WTC11 (cell line): ENCODE data around the gene HECW1. TPM values are rescaled to one million over a fixed set of nuclear protein-coding genes. Genes with fewer than 3 reads are reported as not detected.

Source experiments
- ATAC-seq: fragments of 200-7000 bp; cut with Tn5 transposase; 2 replicates; pipeline ENCODE4 v1.10.0; 2021; ENCODE audit warnings: mild to moderate bottlenecking, moderate library complexity
- CTCF ChIA-PET: fragments of 300-600 bp; sonication (Branson Sonifier 250); formaldehyde crosslinking; loops from one replicate; lab custom pipeline; 2021; ENCODE audit warnings: antibody characterized with exemption; lab: Charles Lee
- POLR2A ChIA-PET: fragments of 350-600 bp; sonication (Branson Sonifier 250); formaldehyde crosslinking; loops from one replicate; lab custom pipeline; 2021; ENCODE audit warnings: antibody characterized with exemption; lab: Charles Lee
- DNase-seq: peaks from one replicate; pipeline ENCODE4 v3.0.0; 2021; ENCODE audit warnings: low spot score
- H3K27ac Mint-ChIP-seq: 2 replicates; pipeline ENCODE4 v1.8.0; 2021; ENCODE audit warnings: mixed read lengths
- H3K27me3 Mint-ChIP-seq: 2 replicates; pipeline ENCODE4 v1.8.0; 2021; ENCODE audit warnings: low read depth, mild to moderate bottlenecking, moderate library complexity, mixed read lengths
- H3K36me3 Mint-ChIP-seq: 2 replicates; pipeline ENCODE4 v1.8.0; 2021; ENCODE audit warnings: mixed read lengths
- H3K4me1 Mint-ChIP-seq: 2 replicates; pipeline ENCODE4 v1.8.0; 2022; ENCODE audit warnings: mixed read lengths
- H3K4me3 Mint-ChIP-seq: 2 replicates; pipeline ENCODE4 v1.8.0; 2021; ENCODE audit warnings: mild to moderate bottlenecking, moderate library complexity, mixed read lengths
- H3K9me3 Mint-ChIP-seq: 2 replicates; pipeline ENCODE4 v1.8.0; 2021; ENCODE audit warnings: mixed read lengths
- ATF3 ChIP-seq: sonication (generic); formaldehyde crosslinking; conservative IDR thresholded peaks from 2 replicates; pipeline ENCODE4 v1.8.1; 2022; ENCODE audit warnings: mild to moderate bottlenecking, missing genetic modification reagents
- CREB1 ChIP-seq: sonication (generic); formaldehyde crosslinking; IDR thresholded peaks from 2 replicates; pipeline ENCODE4 v1.8.0; 2023; ENCODE audit warnings: mild to moderate bottlenecking, missing genetic modification reagents
- CREM ChIP-seq: sonication (generic); formaldehyde crosslinking; IDR thresholded peaks from 2 replicates; pipeline ENCODE4 v1.8.1; 2022; ENCODE audit warnings: mild to moderate bottlenecking, missing genetic modification reagents, moderate library complexity
- ESRRA ChIP-seq: sonication (generic); formaldehyde crosslinking; IDR thresholded peaks from 2 replicates; pipeline ENCODE4 v1.8.1; 2022; ENCODE audit warnings: mild to moderate bottlenecking, missing genetic modification reagents, borderline replicate concordance
- FOXK1 ChIP-seq: sonication (generic); formaldehyde crosslinking; IDR thresholded peaks from 2 replicates; pipeline ENCODE4 v1.8.0; 2022; ENCODE audit warnings: mild to moderate bottlenecking, moderate library complexity, missing genetic modification reagents
- IRF2 ChIP-seq: sonication (generic); formaldehyde crosslinking; IDR thresholded peaks from 2 replicates; pipeline ENCODE4 v1.8.0; 2022; ENCODE audit warnings: low read depth, missing genetic modification reagents, borderline replicate concordance
- NR3C1 ChIP-seq: sonication (generic); formaldehyde crosslinking; conservative IDR thresholded peaks from 2 replicates; pipeline ENCODE4 v1.8.1; 2023; ENCODE audit warnings: low read depth, mild to moderate bottlenecking, missing genetic modification reagents
- TCF7 ChIP-seq: sonication (generic); formaldehyde crosslinking; IDR thresholded peaks from 2 replicates; pipeline ENCODE4 v1.8.0; 2022; ENCODE audit warnings: mild to moderate bottlenecking, low read depth, missing genetic modification reagents, moderate library complexity
- USF2 ChIP-seq: sonication (generic); formaldehyde crosslinking; IDR thresholded peaks from 2 replicates; pipeline ENCODE4 v1.8.1; 2023; ENCODE audit warnings: mild to moderate bottlenecking, missing genetic modification reagents, moderate library complexity
- ZBTB21 ChIP-seq: sonication (generic); formaldehyde crosslinking; IDR thresholded peaks from 2 replicates; pipeline ENCODE4 v1.8.1; 2023; ENCODE audit warnings: mild to moderate bottlenecking, missing genetic modification reagents, borderline replicate concordance
- ZBTB43 ChIP-seq: sonication (generic); formaldehyde crosslinking; IDR thresholded peaks from 2 replicates; pipeline ENCODE4 v1.8.1; 2023; ENCODE audit warnings: mild to moderate bottlenecking, missing genetic modification reagents
- ZNF396 ChIP-seq: fragments of 250-450 bp; sonication (Bioruptor Pico); IDR thresholded peaks from 2 replicates; pipeline ENCODE4 v1.8.0; 2021; ENCODE audit warnings: mild to moderate bottlenecking, moderate library complexity, borderline replicate concordance
- ZNF532 ChIP-seq: fragments of 250-450 bp; sonication (Bioruptor Pico); IDR thresholded peaks from 2 replicates; pipeline ENCODE4 v1.9.0; 2021; ENCODE audit warnings: mild to moderate bottlenecking, borderline replicate concordance
- total RNA-seq: library from RNA; stranded (reverse); gene quantifications from 3 replicates; pipeline ENCODE4 v1.2.3, GENCODE V29; 2021
- TF ChIP-seq, protein P1 (sequence below): sonication (generic); formaldehyde crosslinking; IDR thresholded peaks from 2 replicates; pipeline ENCODE4 v1.8.0; 2022; ENCODE audit warnings: missing genetic modification reagents
- TF ChIP-seq, protein P2 (sequence below): fragments of 200-600 bp; IDR thresholded peaks from 2 replicates; pipeline ENCODE4 v1.8.0; 2022; ENCODE audit warnings: antibody characterized with exemption
- TF ChIP-seq, protein P3 (sequence below): sonication (generic); formaldehyde crosslinking; IDR thresholded peaks from 2 replicates; pipeline ENCODE4 v1.8.1; 2023; ENCODE audit warnings: mild to moderate bottlenecking, missing genetic modification reagents, moderate library complexity
- TF ChIP-seq, protein P4 (sequence below): fragments of 250-450 bp; sonication (Bioruptor Pico); IDR thresholded peaks from 2 replicates; pipeline ENCODE4 v1.9.0; 2021; ENCODE audit warnings: mild to moderate bottlenecking

HECW1 gene
- total RNA-seq, 1 experiment from 2014 or later = 6.1 TPM

DNA sequence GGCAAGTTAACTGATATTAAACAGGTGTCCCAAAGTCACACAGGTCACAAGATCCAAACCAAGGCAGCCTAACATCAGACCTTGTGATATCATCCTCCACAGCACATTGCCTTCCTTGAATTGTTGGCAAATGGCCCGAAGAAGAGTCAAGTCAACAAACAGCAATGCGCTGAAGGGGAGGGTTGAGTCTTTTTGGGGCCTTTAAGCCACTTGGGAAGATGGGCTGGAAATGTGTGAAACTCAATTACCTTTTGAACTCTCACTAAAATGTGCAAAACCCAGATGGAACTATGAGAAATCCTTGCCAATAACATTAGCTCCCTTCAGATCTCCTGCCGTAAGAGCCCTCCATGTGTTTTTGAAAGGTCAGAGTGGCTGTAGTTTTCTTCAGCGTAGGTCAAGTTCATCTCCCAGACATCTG is 422.6 kb downstream of the HECW1 start:
- POLR2A ChIA-PET = no interaction called here
- Mint-ChIP-seq H3K27ac (no peak overlapping the region), H3K9me3 (no peaks in the 10 kb centered on the region), H3K4me1 (peaks cover 11% of the 10 kb centered on the region), H3K36me3 (no peaks in the 10 kb centered on the region), H3K27me3 (no peaks in the 10 kb centered on the region; the same call in 1 of the 2 replicates), H3K4me3 (no peak overlapping the region)
- DNase-seq (no peak), ATAC-seq (no peak)
- TF ChIP-seq ATF3 (CRISPR knock-in tag) (no peak), IRF2 (no peak), FOXK1 (CRISPR knock-in tag) (no peak), CREM (no peak), ESRRA (CRISPR knock-in tag) (no peak), ZNF396 (CRISPR knock-in tag) (no peak), ZNF532 (CRISPR knock-in tag) (no peak), CREB1 (no peak), TCF7 (no peak), NR3C1 (no peak), ZBTB43 (CRISPR knock-in tag) (no peak), USF2 (CRISPR knock-in tag) (no peak), ZBTB21 (CRISPR knock-in tag) (no peak)
- TF ChIP-seq, protein P1, sequence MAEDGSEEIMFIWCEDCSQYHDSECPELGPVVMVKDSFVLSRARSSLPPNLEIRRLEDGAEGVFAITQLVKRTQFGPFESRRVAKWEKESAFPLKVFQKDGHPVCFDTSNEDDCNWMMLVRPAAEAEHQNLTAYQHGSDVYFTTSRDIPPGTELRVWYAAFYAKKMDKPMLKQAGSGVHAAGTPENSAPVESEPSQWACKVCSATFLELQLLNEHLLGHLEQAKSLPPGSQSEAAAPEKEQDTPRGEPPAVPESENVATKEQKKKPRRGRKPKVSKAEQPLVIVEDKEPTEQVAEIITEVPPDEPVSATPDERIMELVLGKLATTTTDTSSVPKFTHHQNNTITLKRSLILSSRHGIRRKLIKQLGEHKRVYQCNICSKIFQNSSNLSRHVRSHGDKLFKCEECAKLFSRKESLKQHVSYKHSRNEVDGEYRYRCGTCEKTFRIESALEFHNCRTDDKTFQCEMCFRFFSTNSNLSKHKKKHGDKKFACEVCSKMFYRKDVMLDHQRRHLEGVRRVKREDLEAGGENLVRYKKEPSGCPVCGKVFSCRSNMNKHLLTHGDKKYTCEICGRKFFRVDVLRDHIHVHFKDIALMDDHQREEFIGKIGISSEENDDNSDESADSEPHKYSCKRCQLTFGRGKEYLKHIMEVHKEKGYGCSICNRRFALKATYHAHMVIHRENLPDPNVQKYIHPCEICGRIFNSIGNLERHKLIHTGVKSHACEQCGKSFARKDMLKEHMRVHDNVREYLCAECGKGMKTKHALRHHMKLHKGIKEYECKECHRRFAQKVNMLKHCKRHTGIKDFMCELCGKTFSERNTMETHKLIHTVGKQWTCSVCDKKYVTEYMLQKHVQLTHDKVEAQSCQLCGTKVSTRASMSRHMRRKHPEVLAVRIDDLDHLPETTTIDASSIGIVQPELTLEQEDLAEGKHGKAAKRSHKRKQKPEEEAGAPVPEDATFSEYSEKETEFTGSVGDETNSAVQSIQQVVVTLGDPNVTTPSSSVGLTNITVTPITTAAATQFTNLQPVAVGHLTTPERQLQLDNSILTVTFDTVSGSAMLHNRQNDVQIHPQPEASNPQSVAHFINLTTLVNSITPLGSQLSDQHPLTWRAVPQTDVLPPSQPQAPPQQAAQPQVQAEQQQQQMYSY (CRISPR knock-in tag) = no peak
- TF ChIP-seq, protein P2, sequence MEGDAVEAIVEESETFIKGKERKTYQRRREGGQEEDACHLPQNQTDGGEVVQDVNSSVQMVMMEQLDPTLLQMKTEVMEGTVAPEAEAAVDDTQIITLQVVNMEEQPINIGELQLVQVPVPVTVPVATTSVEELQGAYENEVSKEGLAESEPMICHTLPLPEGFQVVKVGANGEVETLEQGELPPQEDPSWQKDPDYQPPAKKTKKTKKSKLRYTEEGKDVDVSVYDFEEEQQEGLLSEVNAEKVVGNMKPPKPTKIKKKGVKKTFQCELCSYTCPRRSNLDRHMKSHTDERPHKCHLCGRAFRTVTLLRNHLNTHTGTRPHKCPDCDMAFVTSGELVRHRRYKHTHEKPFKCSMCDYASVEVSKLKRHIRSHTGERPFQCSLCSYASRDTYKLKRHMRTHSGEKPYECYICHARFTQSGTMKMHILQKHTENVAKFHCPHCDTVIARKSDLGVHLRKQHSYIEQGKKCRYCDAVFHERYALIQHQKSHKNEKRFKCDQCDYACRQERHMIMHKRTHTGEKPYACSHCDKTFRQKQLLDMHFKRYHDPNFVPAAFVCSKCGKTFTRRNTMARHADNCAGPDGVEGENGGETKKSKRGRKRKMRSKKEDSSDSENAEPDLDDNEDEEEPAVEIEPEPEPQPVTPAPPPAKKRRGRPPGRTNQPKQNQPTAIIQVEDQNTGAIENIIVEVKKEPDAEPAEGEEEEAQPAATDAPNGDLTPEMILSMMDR = no peak
- TF ChIP-seq, protein P3, sequence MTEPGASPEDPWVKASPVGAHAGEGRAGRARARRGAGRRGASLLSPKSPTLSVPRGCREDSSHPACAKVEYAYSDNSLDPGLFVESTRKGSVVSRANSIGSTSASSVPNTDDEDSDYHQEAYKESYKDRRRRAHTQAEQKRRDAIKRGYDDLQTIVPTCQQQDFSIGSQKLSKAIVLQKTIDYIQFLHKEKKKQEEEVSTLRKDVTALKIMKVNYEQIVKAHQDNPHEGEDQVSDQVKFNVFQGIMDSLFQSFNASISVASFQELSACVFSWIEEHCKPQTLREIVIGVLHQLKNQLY (CRISPR knock-in tag) = no peak
- TF ChIP-seq, protein P4, sequence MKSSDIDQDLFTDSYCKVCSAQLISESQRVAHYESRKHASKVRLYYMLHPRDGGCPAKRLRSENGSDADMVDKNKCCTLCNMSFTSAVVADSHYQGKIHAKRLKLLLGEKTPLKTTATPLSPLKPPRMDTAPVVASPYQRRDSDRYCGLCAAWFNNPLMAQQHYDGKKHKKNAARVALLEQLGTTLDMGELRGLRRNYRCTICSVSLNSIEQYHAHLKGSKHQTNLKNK (CRISPR knock-in tag) = no peak
- CTCF ChIA-PET = no interaction called here
